GM12891 (cell line): Measurements from ENCODE around the gene DRAM1.

Experiments used
- POLR2A ChIP-seq: IDR thresholded peaks from 2 replicates; pipeline ENCODE4 v1.6.1; 2011; ENCODE audit warnings: low read depth, low read length, control low read depth
- SPI1 ChIP-seq: IDR thresholded peaks from 2 replicates; pipeline ENCODE4 v1.6.1; 2011; ENCODE audit warnings: low read depth, low read length, control low read depth

DNA sequence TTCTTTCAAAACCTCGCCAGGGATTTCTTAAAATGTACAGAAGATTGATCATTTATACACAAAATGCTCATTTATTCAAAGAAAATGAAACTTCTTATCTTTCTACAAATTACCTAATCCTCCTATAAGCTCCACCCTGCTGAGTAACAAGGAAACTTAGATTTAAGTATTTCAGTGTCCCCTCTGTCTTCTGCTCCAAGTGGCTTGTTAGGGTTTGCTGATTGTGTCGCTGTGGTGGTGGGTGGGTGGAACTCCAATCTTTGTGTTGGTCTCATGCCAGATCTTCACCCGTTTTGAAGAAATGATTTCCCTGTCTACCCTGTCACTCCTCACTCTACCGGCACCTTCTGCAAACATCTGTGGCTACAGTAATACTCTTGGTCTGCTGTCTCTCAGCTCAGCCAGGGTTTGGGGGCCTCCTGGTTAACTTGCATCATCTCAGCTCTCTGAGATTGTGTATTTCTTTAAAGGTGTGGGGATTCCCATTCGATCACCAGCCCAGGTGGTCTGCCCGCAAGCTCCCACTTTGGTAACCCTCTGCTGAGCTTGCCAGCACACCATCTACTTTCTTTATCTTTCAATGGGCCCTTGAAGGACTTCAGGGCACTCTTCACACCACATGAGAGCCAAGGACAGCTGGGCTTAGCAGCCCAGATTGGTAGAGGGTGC is 73.8 kb downstream of the DRAM1 start:
- TF ChIP-seq SPI1 = no peak
- no peak for TF ChIP-seq POLR2A
